Left hindlimb (tissue), 1 donor: ENCODE data around the gene NOX4.
A peak's percentile ranks its signal among the peaks of the same experiment; 100 is the strongest.

ENCODE experiments used
- DNase-seq: peaks from one replicate; pipeline ENCODE4 v3.0.0-alpha.2; 2018

The NOX4 gene

GRCh38 chr11:89490981-89491690 is at the start of gene NOX4:
NOX4 (minus strand) TSS chr11:89491375; CDS start chr11:89491246, 129 bp downstream.
- peak; percentile 81 for DNase-seq

- DNase-seq = no peak
These were observed 49.7 kb upstream of the NOX4 start for GRCh38 chr11:89540826-89541225.

GRCh38 chr11:89537936-89538335 is 46.8 kb upstream of the NOX4 start:
- no peak for DNase-seq

GRCh38 chr11:89536926-89537325 is 45.8 kb upstream of the NOX4 start:
- DNase-seq = no peak

- DNase-seq = no peak
These were observed 44.0 kb upstream of the NOX4 start for GRCh38 chr11:89535221-89535620.

GRCh38 chr11:89529626-89530380 is 38.6 kb upstream of the NOX4 start:
- DNase-seq = no peak

- no peak for DNase-seq
These were observed 30.6 kb upstream of the NOX4 start for GRCh38 chr11:89521792-89522191.

- DNase-seq = no peak
These were observed 30.1 kb upstream of the NOX4 start for GRCh38 chr11:89521294-89521693.

- no peak for DNase-seq
These were observed 25.3 kb upstream of the NOX4 start for GRCh38 chr11:89516496-89516895.

GRCh38 chr11:89508544-89508943 is 17.4 kb upstream of the NOX4 start:
- no peak for DNase-seq

- no peak for DNase-seq
These were observed 13.1 kb upstream of the NOX4 start for GRCh38 chr11:89504270-89504669.

- DNase-seq = no peak
These were observed 12.2 kb upstream of the NOX4 start for GRCh38 chr11:89503422-89503821.

- DNase-seq = no peak
These were observed 11.1 kb upstream of the NOX4 start for GRCh38 chr11:89502301-89502700.

- DNase-seq = no peak
These were observed 9.2 kb upstream of the NOX4 start for GRCh38 chr11:89500336-89500735.

- no peak for DNase-seq
These were observed 7.8 kb upstream of the NOX4 start for GRCh38 chr11:89498845-89499448.

GRCh38 chr11:89495951-89496350 is 4.8 kb upstream of the NOX4 start:
- no peak for DNase-seq

- no peak for DNase-seq
These were observed 2.3 kb upstream of the NOX4 start for GRCh38 chr11:89493431-89493830.

- DNase-seq = no peak
These were observed 584 bp downstream of the NOX4 start for GRCh38 chr11:89490602-89490980.

- DNase-seq = no peak
These were observed 1.2 kb downstream of the NOX4 start for GRCh38 chr11:89489930-89490329.

- no peak for DNase-seq
These were observed 4.2 kb downstream of the NOX4 start for GRCh38 chr11:89487016-89487415.

- no peak for DNase-seq
These were observed 6.3 kb downstream of the NOX4 start for GRCh38 chr11:89484896-89485295.

- DNase-seq = no peak
These were observed 14.0 kb downstream of the NOX4 start for GRCh38 chr11:89477175-89477574.

- DNase-seq = no peak
These were observed 27.9 kb downstream of the NOX4 start for GRCh38 chr11:89463266-89463780.

GRCh38 chr11:89458716-89459115 is 32.5 kb downstream of the NOX4 start:
- no peak for DNase-seq
